ENCODE data around the gene GGCT. TPM values are rescaled to one million over a fixed set of nuclear protein-coding genes. Genes with fewer than 3 reads are reported as not detected.

Gene GGCT
- total and polyA plus RNA-seq, 10 donors, result 13.8 to 53.0 (median 24.5) TPM

DNA sequence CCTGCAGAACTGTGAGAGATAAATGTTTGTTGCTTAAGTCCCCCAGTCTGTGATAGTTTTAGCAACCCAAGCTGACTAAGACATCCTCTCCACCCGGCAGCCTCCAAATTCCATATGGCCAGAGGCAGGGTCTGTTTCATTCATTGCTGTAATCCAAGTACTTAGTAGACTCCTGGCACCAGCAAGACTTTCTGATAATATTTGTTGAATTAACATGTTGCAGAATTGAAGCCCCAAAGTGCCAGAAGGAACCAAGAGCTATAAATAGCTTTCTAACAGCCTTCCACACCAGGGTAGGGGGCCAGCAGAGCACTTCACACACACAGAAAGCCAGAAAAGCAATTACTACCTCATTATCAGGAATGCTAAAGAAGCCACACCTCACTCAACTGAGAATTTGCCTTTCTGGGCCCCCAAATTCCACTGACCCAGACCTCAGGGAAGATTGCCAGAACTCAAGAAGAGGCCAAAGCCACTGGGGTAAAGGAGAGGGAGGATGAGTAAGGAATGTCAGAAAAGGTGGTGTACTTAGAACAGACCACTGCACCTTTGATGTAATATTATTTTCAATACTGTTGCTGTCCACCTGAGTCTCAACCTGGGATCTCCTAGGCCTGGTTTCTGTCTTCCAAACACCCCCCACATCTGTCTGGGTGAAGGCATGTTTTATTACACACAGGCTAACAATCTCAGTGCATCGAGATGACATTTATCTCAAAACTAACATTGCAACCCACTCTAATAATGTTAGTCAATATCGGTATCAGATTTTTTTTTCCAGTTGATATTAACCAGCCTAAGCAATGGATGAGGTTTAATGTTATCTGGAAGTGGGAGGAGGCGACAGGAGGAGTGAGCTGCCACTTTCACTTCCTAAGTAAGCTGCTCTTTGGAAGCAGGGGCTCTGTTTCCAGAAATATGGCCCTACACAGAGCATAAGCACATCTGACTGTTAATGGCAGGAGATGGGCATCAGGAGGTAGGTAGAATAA is 31.5 kb downstream of the GGCT start:
- H3K27me3 ChIP-seq (replicated peaks in 1 of 7), result no peaks in the 10 kb centered on the region
- TF ChIP-seq POLR2A (IDR thresholded peaks at IDR 0.05) (no peak), CTCF (IDR thresholded peaks at IDR 0.05 in 8 of 11, conservative IDR thresholded peaks at IDR 0.05 in 3 of 11) (no peak), POLR2AphosphoS5 (IDR thresholded peaks at IDR 0.05) (no peak)
- DNase-seq, result no peak
- H3K4me1 ChIP-seq, result peaks cover 60 to 100% (median 95%) of the 10 kb centered on the region in 6 donors
- no peak overlapping the region for H3K4me3 ChIP-seq
- peak overlapping the region in 5 of 8 donors; percentile 6 to 92 (median 78) for H3K27ac ChIP-seq
- H3K9me3 ChIP-seq, result no peaks in the 10 kb centered on the region
- peaks cover 0 to 11% (median 0%) of the 10 kb centered on the region in 6 donors for H3K36me3 ChIP-seq
- 72 to 75% (median 74%) methylated on average over 4 of the region's 4 CpGs for WGBS, 5 donors
- intact Hi-C loops (cut with DNase I; ENCODE audit: low total_unique reads), result no loop called here

- intact Hi-C loops (cut with DNase I; ENCODE audit: low total_unique reads), result no loop called here
- peaks cover 0 to 11% (median 0%) of the 10 kb centered on the region in 6 donors for H3K36me3 ChIP-seq
- no peaks in the 10 kb centered on the region for H3K9me3 ChIP-seq
- H3K4me3 ChIP-seq, result no peak overlapping the region
- DNase-seq, result no peak
- H3K27me3 ChIP-seq (replicated peaks in 1 of 7), result no peaks in the 10 kb centered on the region
- TF ChIP-seq CTCF (IDR thresholded peaks at IDR 0.05 in 8 of 11, conservative IDR thresholded peaks at IDR 0.05 in 3 of 11) (no peak), POLR2A (IDR thresholded peaks at IDR 0.05) (no peak), POLR2AphosphoS5 (IDR thresholded peaks at IDR 0.05) (no peak)
- H3K4me1 ChIP-seq, result peaks cover 60 to 100% (median 94%) of the 10 kb centered on the region in 6 donors
- peak overlapping the region in 7 of 8 donors; percentile 21 to 92 (median 78) for H3K27ac ChIP-seq
- WGBS, 5 donors, result 67 to 88% (median 85%) methylated on average over 4 of the region's 4 CpGs
Observed at GRCh38 chr7:30472081-30472783, 32.4 kb downstream of the GGCT start.

GRCh38 chr7:30471205-30471604 is 33.4 kb downstream of the GGCT start:
- no peak for TF ChIP-seq CTCF (IDR thresholded peaks at IDR 0.05 in 8 of 11, conservative IDR thresholded peaks at IDR 0.05 in 3 of 11)
- no peak for TF ChIP-seq POLR2AphosphoS5 (IDR thresholded peaks at IDR 0.05)
- TF ChIP-seq POLR2A (IDR thresholded peaks at IDR 0.05), result no peak
- Histone ChIP-seq H3K27ac (peak overlapping the region; percentile 21 to 92 (median 78)), H3K9me3 (no peaks in the 10 kb centered on the region), H3K4me1 (peaks cover 53 to 100% (median 93%) of the 10 kb centered on the region in 6 donors), H3K4me3 (no peak overlapping the region), H3K36me3 (peaks cover 0 to 11% (median 0%) of the 10 kb centered on the region in 6 donors), H3K27me3 (replicated peaks in 1 of 7) (no peaks in the 10 kb centered on the region)
- no peak for DNase-seq
- intact Hi-C loops (cut with DNase I; ENCODE audit: low total_unique reads), result no loop called here
- 44 to 72% (median 51%) methylated on average over 2 of the region's 2 CpGs for WGBS, 5 donors

All from spleen (tissue), 11 donors.